ENCODE results near the gene DMD.

DMD gene

GRCh38 chrX:32678487-32678886 lies 532.9 kb downstream of the DMD start:
- Histone ChIP-seq H3K4me1 (ENCODE audit: control insufficient read depth, insufficient read depth, low read length) (no peaks in the 10 kb centered on the region), H3K36me3 (ENCODE audit: control insufficient read depth, insufficient read depth, low read length) (no peaks in the 10 kb centered on the region)

GRCh38 chrX:32673193-32673592 lies 538.2 kb downstream of the DMD start:
- H3K9me3 ChIP-seq (ENCODE audit: control insufficient read depth, low read length): no peaks in the 10 kb centered on the region

More at GRCh38 chrX:32678487-32678886, 532.9 kb downstream of the DMD start:
- no peak overlapping the region for H3K4me3 ChIP-seq (ENCODE audit: low read length)
- no peak overlapping the region for H3K9ac ChIP-seq (ENCODE audit: low read length)
- H3K9me3 ChIP-seq (ENCODE audit: control insufficient read depth, low read length): no peaks in the 10 kb centered on the region
- H3K27me3 ChIP-seq (ENCODE audit: control insufficient read depth, insufficient read depth, low read length): no peaks in the 10 kb centered on the region

GRCh38 chrX:32662516-32662915 lies 548.8 kb downstream of the DMD start:
- no peaks in the 10 kb centered on the region for H3K9me3 ChIP-seq (ENCODE audit: control insufficient read depth, low read length)
- H3K27me3 ChIP-seq (ENCODE audit: control insufficient read depth, insufficient read depth, low read length): no peaks in the 10 kb centered on the region
- no peaks in the 10 kb centered on the region for H3K4me1 ChIP-seq (ENCODE audit: control insufficient read depth, insufficient read depth, low read length)
- no peak overlapping the region for H3K9ac ChIP-seq (ENCODE audit: low read length)
- no peak overlapping the region for H3K4me3 ChIP-seq (ENCODE audit: low read length)
- no peaks in the 10 kb centered on the region for H3K36me3 ChIP-seq (ENCODE audit: control insufficient read depth, insufficient read depth, low read length)

More at GRCh38 chrX:32673193-32673592, 538.2 kb downstream of the DMD start:
- H3K4me1 ChIP-seq (ENCODE audit: control insufficient read depth, insufficient read depth, low read length): no peaks in the 10 kb centered on the region
- H3K36me3 ChIP-seq (ENCODE audit: control insufficient read depth, insufficient read depth, low read length): no peaks in the 10 kb centered on the region
- H3K27me3 ChIP-seq (ENCODE audit: control insufficient read depth, insufficient read depth, low read length): no peaks in the 10 kb centered on the region
- H3K4me3 ChIP-seq (ENCODE audit: low read length): no peak overlapping the region
- H3K9ac ChIP-seq (ENCODE audit: low read length): no peak overlapping the region

- Histone ChIP-seq H3K4me3 (ENCODE audit: low read length) (no peak overlapping the region), H3K27me3 (ENCODE audit: control insufficient read depth, insufficient read depth, low read length) (no peaks in the 10 kb centered on the region), H3K36me3 (ENCODE audit: control insufficient read depth, insufficient read depth, low read length) (no peaks in the 10 kb centered on the region), H3K4me1 (ENCODE audit: control insufficient read depth, insufficient read depth, low read length) (no peaks in the 10 kb centered on the region), H3K9ac (ENCODE audit: low read length) (no peak overlapping the region), H3K9me3 (ENCODE audit: control insufficient read depth, low read length) (no peaks in the 10 kb centered on the region)
Measured at GRCh38 chrX:32644476-32645245, 566.7 kb downstream of the DMD start.

GRCh38 chrX:32642283-32642682 lies 569.1 kb downstream of the DMD start:
- no peaks in the 10 kb centered on the region for H3K27me3 ChIP-seq (ENCODE audit: control insufficient read depth, insufficient read depth, low read length)
- no peaks in the 10 kb centered on the region for H3K9me3 ChIP-seq (ENCODE audit: control insufficient read depth, low read length)
- no peak overlapping the region for H3K9ac ChIP-seq (ENCODE audit: low read length)
- H3K36me3 ChIP-seq (ENCODE audit: control insufficient read depth, insufficient read depth, low read length): no peaks in the 10 kb centered on the region
- no peak overlapping the region for H3K4me3 ChIP-seq (ENCODE audit: low read length)
- no peaks in the 10 kb centered on the region for H3K4me1 ChIP-seq (ENCODE audit: control insufficient read depth, insufficient read depth, low read length)

- Histone ChIP-seq H3K9ac (ENCODE audit: low read length) (no peak overlapping the region), H3K36me3 (ENCODE audit: control insufficient read depth, insufficient read depth, low read length) (no peaks in the 10 kb centered on the region)
Measured at GRCh38 chrX:32618154-32618553, 593.2 kb downstream of the DMD start.

GRCh38 chrX:32614707-32615106 lies 596.6 kb downstream of the DMD start:
- Histone ChIP-seq H3K36me3 (ENCODE audit: control insufficient read depth, insufficient read depth, low read length) (no peaks in the 10 kb centered on the region), H3K9me3 (ENCODE audit: control insufficient read depth, low read length) (no peaks in the 10 kb centered on the region), H3K4me1 (ENCODE audit: control insufficient read depth, insufficient read depth, low read length) (no peaks in the 10 kb centered on the region), H3K4me3 (ENCODE audit: low read length) (no peak overlapping the region), H3K27me3 (ENCODE audit: control insufficient read depth, insufficient read depth, low read length) (no peaks in the 10 kb centered on the region), H3K9ac (ENCODE audit: low read length) (no peak overlapping the region)

More at GRCh38 chrX:32618154-32618553, 593.2 kb downstream of the DMD start:
- Histone ChIP-seq H3K9me3 (ENCODE audit: control insufficient read depth, low read length) (no peaks in the 10 kb centered on the region), H3K4me1 (ENCODE audit: control insufficient read depth, insufficient read depth, low read length) (no peaks in the 10 kb centered on the region), H3K4me3 (ENCODE audit: low read length) (no peak overlapping the region), H3K27me3 (ENCODE audit: control insufficient read depth, insufficient read depth, low read length) (no peaks in the 10 kb centered on the region)

GRCh38 chrX:32599156-32599555 lies 612.2 kb downstream of the DMD start:
- H3K4me1 ChIP-seq (ENCODE audit: control insufficient read depth, insufficient read depth, low read length): no peaks in the 10 kb centered on the region
- no peak overlapping the region for H3K4me3 ChIP-seq (ENCODE audit: low read length)
- H3K9me3 ChIP-seq (ENCODE audit: control insufficient read depth, low read length): no peaks in the 10 kb centered on the region
- H3K27me3 ChIP-seq (ENCODE audit: control insufficient read depth, insufficient read depth, low read length): no peaks in the 10 kb centered on the region
- no peak overlapping the region for H3K9ac ChIP-seq (ENCODE audit: low read length)
- no peaks in the 10 kb centered on the region for H3K36me3 ChIP-seq (ENCODE audit: control insufficient read depth, insufficient read depth, low read length)

- Histone ChIP-seq H3K27me3 (ENCODE audit: control insufficient read depth, insufficient read depth, low read length) (no peaks in the 10 kb centered on the region), H3K4me3 (ENCODE audit: low read length) (no peak overlapping the region), H3K4me1 (ENCODE audit: control insufficient read depth, insufficient read depth, low read length) (no peaks in the 10 kb centered on the region), H3K9ac (ENCODE audit: low read length) (no peak overlapping the region), H3K36me3 (ENCODE audit: control insufficient read depth, insufficient read depth, low read length) (no peaks in the 10 kb centered on the region), H3K9me3 (ENCODE audit: control insufficient read depth, low read length) (no peaks in the 10 kb centered on the region)
Measured at GRCh38 chrX:32598707-32599106, 612.6 kb downstream of the DMD start.

GRCh38 chrX:32597777-32598176 lies 613.6 kb downstream of the DMD start:
- Histone ChIP-seq H3K27me3 (ENCODE audit: control insufficient read depth, insufficient read depth, low read length) (no peaks in the 10 kb centered on the region), H3K4me1 (ENCODE audit: control insufficient read depth, insufficient read depth, low read length) (no peaks in the 10 kb centered on the region), H3K36me3 (ENCODE audit: control insufficient read depth, insufficient read depth, low read length) (no peaks in the 10 kb centered on the region), H3K4me3 (ENCODE audit: low read length) (no peak overlapping the region), H3K9ac (ENCODE audit: low read length) (no peak overlapping the region), H3K9me3 (ENCODE audit: control insufficient read depth, low read length) (no peaks in the 10 kb centered on the region)

- H3K4me3 ChIP-seq (ENCODE audit: low read length): no peak overlapping the region
- no peaks in the 10 kb centered on the region for H3K27me3 ChIP-seq (ENCODE audit: control insufficient read depth, insufficient read depth, low read length)
- no peaks in the 10 kb centered on the region for H3K9me3 ChIP-seq (ENCODE audit: control insufficient read depth, low read length)
- H3K36me3 ChIP-seq (ENCODE audit: control insufficient read depth, insufficient read depth, low read length): no peaks in the 10 kb centered on the region
- H3K4me1 ChIP-seq (ENCODE audit: control insufficient read depth, insufficient read depth, low read length): no peaks in the 10 kb centered on the region
- H3K9ac ChIP-seq (ENCODE audit: low read length): no peak overlapping the region
Measured at GRCh38 chrX:32592786-32593185, 618.6 kb downstream of the DMD start.

GRCh38 chrX:32591589-32591988 lies 619.8 kb downstream of the DMD start:
- Histone ChIP-seq H3K9ac (ENCODE audit: low read length) (no peak overlapping the region), H3K27me3 (ENCODE audit: control insufficient read depth, insufficient read depth, low read length) (no peaks in the 10 kb centered on the region), H3K36me3 (ENCODE audit: control insufficient read depth, insufficient read depth, low read length) (no peaks in the 10 kb centered on the region), H3K4me3 (ENCODE audit: low read length) (no peak overlapping the region), H3K9me3 (ENCODE audit: control insufficient read depth, low read length) (no peaks in the 10 kb centered on the region), H3K4me1 (ENCODE audit: control insufficient read depth, insufficient read depth, low read length) (no peaks in the 10 kb centered on the region)

Measured in mucosa of stomach (tissue), 1 donor.